Activated T-helper 17 cell treated with anti-CD3 and anti-CD28 coated beads, Interleukin-2, amount 50 U/mL, for 72 hours (primary cell): Measurements from ENCODE around the gene ZNF83. TPM values are rescaled to one million over a fixed set of nuclear protein-coding genes. Genes with fewer than 3 reads are reported as not detected.
"Not testable (repeated sequence)": the region's sequence is repeated elsewhere in the genome, so short reads cannot be mapped to it uniquely, and the experiment has no call there.

Experiments
- ATAC-seq: fragments of 150-1000 bp; cut with Tn5 transposase; replicated peaks from 2 replicates; pipeline ENCODE4 v1.10.0; 2021; ENCODE audit warnings: mild to moderate bottlenecking, moderate library complexity
- H3K27ac Mint-ChIP-seq: one replicate; pipeline ENCODE4 v1.8.0; 2022; ENCODE audit warnings: mixed read lengths
- H3K27me3 Mint-ChIP-seq: one replicate; pipeline ENCODE4 v1.8.0; 2022; ENCODE audit warnings: mixed read lengths
- H3K36me3 Mint-ChIP-seq: one replicate; pipeline ENCODE4 v1.8.0; 2022; ENCODE audit warnings: low read depth, mild to moderate bottlenecking, mixed read lengths
- H3K4me1 Mint-ChIP-seq: one replicate; pipeline ENCODE4 v1.8.0; 2022; ENCODE audit warnings: mixed read lengths
- H3K4me3 Mint-ChIP-seq: one replicate; pipeline ENCODE4 v1.8.0; 2022; ENCODE audit warnings: mild to moderate bottlenecking, mixed read lengths
- H3K9me3 Mint-ChIP-seq: one replicate; pipeline ENCODE4 v1.8.0; 2022; ENCODE audit warnings: mixed read lengths
- total RNA-seq, 2 donors: library from RNA; stranded (reverse); gene quantifications; one replicate each; pipeline ENCODE4 v1.2.3, GENCODE V29; 2022

ZNF83 gene
- total RNA-seq, 2 donors from 2014 or later, result 31.2 to 41.8 TPM

DNA sequence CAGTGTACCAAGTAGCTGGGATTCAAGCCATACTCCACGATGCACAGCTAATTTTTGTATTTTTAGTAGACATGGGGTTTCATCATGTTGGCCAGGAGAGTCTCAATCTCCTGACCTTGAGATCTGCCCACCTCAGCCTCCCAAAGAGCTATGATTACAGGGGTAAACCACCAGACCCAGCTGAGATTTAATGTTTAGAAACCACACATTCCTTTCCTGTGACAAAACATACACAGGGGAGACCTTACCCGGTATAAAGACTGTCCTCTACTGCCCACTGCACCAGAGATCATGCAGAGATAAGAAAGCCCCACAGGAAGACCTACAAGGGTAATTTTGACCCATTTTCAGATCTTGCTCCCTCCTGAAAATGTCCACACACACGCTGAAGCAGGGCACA lies 22.8 kb upstream of the ZNF83 start:
- no peaks in the 10 kb centered on the region for H3K27me3 Mint-ChIP-seq
- H3K36me3 Mint-ChIP-seq, result peaks cover 71% of the 10 kb centered on the region
- no peak overlapping the region for H3K27ac Mint-ChIP-seq
- no peak for ATAC-seq
- peaks cover 4% of the 10 kb centered on the region for H3K4me1 Mint-ChIP-seq
- H3K9me3 Mint-ChIP-seq, result no peaks in the 10 kb centered on the region
- H3K4me3 Mint-ChIP-seq, result no peak overlapping the region

DNA sequence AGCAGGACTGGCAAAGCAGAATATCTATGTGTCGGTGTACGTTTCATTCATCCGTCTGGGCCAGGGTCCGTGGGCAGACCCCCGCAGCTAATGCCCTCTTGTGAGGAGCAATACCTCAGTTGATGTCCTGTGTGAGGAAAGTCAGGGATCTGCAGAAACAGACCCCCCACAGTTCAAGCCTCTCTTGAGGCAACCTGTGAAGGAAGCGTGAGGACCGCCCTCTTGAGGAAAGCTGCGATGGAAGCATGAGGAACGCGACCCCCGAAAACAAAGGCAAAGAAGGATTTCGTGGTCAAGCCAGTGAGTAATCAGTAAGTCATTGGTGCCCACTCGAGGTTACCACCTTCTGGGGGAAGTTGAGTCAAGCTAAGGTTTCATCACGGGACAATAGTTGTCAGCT lies 20.9 kb upstream of the ZNF83 start:
- peaks cover 84% of the 10 kb centered on the region for H3K36me3 Mint-ChIP-seq
- no peak overlapping the region for H3K27ac Mint-ChIP-seq
- ATAC-seq, result no peak
- no peak overlapping the region for H3K4me3 Mint-ChIP-seq
- H3K9me3 Mint-ChIP-seq, result peaks cover 4% of the 10 kb centered on the region
- H3K27me3 Mint-ChIP-seq, result no peaks in the 10 kb centered on the region
- H3K4me1 Mint-ChIP-seq, result peaks cover 4% of the 10 kb centered on the region

DNA sequence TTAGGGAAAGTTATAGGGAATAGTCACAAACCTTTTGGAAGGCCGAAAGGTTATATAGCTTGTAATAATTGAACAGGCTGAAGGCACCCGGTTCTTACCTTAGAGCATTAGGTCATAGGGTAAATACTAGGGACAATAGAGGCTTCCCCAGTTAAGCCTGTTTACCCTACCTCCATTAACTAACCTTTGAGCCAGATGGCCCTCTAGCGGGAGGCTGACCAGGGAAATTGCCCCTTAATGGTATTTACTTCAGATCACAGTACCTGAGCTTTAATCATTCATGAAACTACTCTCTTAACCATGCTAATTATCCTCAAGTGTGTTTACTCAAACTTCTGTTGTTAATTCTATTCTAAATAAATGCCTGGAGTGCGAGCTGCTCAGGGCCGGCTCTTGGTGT lies 20.4 kb upstream of the ZNF83 start:
- Mint-ChIP-seq H3K27ac (no peak overlapping the region), H3K4me3 (no peak overlapping the region), H3K36me3 (peaks cover 89% of the 10 kb centered on the region), H3K27me3 (no peaks in the 10 kb centered on the region), H3K4me1 (peaks cover 4% of the 10 kb centered on the region), H3K9me3 (peaks cover 4% of the 10 kb centered on the region)
- no peak for ATAC-seq

DNA sequence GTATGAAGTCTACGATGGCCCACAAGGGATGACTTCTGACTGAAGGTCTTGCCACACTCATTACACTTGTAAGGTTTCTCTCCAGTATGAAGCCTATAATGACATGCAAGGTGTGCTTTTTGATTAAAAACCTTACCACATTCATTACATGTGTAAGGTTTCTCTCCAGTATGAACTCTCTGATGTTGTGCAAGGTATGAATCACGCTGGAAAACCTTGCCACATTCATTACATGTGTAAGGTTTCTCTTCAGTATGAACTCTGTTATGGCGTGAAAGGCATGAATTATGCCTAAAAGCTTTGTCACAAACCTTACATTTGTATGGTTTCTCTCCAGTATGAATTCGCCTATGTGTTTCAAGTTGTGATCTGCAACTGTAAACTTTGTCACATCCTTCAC lies 15.0 kb upstream of the ZNF83 start:
- Mint-ChIP-seq H3K4me3 (no peak overlapping the region), H3K27ac (no peak overlapping the region), H3K9me3 (peaks cover 24% of the 10 kb centered on the region), H3K4me1 (no peaks in the 10 kb centered on the region), H3K36me3 (peaks cover 78% of the 10 kb centered on the region), H3K27me3 (no peaks in the 10 kb centered on the region)
- no peak for ATAC-seq

DNA sequence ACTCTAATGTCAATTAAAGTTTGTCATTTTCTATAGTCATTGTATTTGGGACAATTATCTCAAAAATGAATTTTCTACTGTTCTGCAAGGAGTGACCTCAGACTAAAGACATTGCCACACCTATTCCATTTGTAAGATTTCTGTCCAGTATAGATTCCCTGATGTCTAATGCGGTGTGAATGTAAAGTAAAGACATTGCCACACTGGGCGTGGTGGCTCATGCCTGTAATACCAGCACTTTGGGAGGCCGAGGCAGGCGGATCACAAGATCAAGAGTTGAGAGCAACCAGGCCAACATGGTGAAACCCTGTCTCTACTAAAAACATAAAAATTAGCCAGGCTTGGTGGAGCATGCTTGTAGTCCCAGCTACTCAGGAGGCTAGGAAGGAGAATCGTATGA lies 13.8 kb upstream of the ZNF83 start:
- Mint-ChIP-seq H3K36me3 (peaks cover 73% of the 10 kb centered on the region), H3K4me3 (no peak overlapping the region), H3K27ac (no peak overlapping the region), H3K4me1 (no peaks in the 10 kb centered on the region), H3K27me3 (no peaks in the 10 kb centered on the region), H3K9me3 (peaks cover 33% of the 10 kb centered on the region)
- ATAC-seq, result no peak

DNA sequence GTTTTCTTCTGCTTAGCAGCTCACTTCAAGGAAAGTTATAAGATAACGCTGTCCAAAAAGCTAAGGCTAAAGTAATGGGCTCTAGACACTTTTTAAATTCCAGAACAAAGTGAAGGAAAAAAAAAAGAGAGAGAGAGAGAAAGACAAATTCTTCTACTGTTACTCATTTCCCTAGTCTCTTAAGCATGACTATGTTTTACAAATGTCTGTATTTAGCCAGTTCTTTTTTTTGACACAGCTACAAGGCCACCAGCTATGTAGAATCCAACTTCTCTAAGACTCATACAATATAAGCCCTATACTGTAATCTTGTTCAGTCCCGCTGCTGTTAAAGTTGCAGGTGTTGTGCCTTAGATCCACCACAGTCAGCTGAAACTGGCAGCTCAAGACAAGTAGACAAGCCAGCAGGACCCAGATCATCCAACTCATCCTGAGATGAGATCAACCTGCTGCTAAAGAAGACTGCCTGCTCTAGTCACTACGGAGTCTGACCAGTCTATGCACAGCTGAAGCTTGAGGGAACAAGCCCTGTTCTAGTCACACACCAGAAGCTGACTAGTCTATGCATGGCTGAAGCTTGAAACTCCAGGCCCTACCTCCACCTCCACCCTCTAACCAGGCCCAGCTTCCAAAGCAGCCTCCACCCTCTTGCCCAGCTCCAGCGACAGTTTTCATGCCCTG lies 10.3 kb upstream of the ZNF83 start:
- Mint-ChIP-seq H3K4me3 (no peak overlapping the region), H3K27me3 (no peaks in the 10 kb centered on the region), H3K27ac (no peak overlapping the region), H3K4me1 (no peaks in the 10 kb centered on the region), H3K9me3 (peaks cover 29% of the 10 kb centered on the region), H3K36me3 (peaks cover 41% of the 10 kb centered on the region)
- ATAC-seq, result no peak

DNA sequence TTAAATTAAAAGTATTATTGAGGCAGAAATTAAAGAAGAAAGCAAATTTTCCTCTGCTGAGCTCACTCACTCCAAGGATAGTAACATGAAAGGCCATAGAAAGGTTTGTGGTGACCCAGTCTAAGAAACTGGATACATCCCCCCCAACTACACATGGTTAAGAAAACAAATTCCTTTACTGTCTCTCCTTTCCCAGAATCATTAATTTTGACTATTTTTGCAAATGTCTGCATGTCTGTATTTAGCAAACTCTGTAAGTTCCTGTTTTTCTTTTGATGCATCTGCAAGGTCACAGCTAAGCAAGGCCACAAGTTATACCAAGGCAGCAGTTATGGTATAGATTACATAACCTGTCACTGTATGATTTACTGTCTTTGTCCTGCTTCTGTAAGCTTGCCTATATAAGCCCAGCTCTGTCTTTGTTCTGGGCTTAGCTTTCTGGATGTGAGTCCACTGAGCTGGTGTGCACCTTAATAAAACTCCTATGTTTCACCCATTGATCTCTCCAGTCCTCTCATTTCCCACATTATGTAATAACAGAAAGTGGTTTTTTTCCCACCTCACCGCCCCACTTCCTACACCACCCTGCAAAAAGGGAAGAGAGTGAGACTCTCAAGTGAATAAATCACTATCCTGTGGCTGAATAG lies 8.5 kb upstream of the ZNF83 start:
- Mint-ChIP-seq H3K36me3 (peaks cover 23% of the 10 kb centered on the region), H3K27ac (no peak overlapping the region), H3K4me3 (no peak overlapping the region), H3K4me1 (no peaks in the 10 kb centered on the region), H3K9me3 (peaks cover 21% of the 10 kb centered on the region), H3K27me3 (no peaks in the 10 kb centered on the region)
- no peak for ATAC-seq

DNA sequence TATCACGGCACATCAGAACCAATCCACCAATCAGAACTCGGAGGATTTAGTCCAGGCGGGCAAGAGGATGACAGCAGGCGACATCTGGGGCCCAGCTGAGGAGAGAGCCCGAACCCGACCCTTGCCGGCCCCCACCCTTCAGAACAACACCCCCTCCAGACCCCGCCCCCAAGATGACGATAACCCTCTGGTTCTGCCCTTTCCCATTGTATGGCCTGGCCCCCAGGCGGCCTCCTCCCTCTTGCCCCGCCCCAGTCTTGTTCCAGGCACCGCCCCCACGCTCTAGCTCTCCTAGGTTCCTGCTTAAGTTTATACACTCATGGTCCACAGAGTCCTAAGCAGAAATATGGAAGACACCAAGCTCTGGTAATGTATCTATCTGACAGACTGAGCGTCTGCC lies 2.8 kb upstream of the ZNF83 start:
- H3K36me3 Mint-ChIP-seq, result no peaks in the 10 kb centered on the region
- H3K4me3 Mint-ChIP-seq, result no peak overlapping the region
- no peaks in the 10 kb centered on the region for H3K27me3 Mint-ChIP-seq
- ATAC-seq, result no peak
- peaks cover 11% of the 10 kb centered on the region for H3K4me1 Mint-ChIP-seq
- no peak overlapping the region for H3K27ac Mint-ChIP-seq
- H3K9me3 Mint-ChIP-seq, result peaks cover 3% of the 10 kb centered on the region

DNA sequence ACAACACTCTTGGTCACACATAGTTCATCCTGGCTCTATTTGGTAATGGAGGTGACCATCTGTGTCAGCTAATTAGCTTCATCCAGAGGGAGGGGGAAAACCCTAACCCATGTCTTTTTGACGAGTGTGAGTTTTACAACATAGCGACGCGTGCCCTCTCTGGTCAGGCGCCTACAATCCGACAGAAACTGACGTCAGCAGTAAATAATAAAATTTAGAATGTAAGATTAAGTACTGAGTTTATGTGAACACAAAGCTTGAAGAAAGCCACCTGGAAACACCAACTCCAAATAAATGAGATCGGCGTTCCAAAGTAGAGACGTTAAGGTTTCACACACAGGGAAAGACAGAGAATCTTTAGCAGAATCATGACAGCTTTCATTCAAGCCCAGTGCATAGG lies 1.8 kb upstream of the ZNF83 start:
- peak overlapping the region; percentile 90 for H3K4me3 Mint-ChIP-seq

DNA sequence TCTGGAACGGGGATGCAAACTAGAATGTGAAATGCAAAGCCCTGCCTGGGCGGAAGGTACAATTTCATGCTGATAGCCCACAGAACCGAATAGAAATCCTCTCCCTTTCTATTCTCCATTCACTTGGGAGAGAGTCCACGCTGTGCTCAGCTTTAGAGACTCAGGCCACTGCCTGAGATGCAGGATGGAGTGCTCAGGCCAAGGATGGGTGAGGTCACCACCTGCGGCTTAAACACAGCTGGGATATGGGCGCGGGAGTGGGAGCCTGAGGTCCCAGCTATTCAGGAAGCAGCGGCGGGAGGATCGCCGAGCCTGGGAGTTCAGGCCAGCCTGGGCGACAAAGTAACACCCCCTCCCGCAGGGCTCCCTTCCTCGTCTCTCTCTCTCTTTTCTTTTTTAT lies 446 bp upstream of the ZNF83 start:
- peaks cover 17% of the 10 kb centered on the region for H3K4me1 Mint-ChIP-seq
- ATAC-seq, result peak; percentile 20
- H3K27ac Mint-ChIP-seq, result no peak overlapping the region
- peaks cover 3% of the 10 kb centered on the region for H3K9me3 Mint-ChIP-seq
- H3K4me3 Mint-ChIP-seq, result peak overlapping the region; percentile 90
- H3K27me3 Mint-ChIP-seq, result no peaks in the 10 kb centered on the region
- H3K36me3 Mint-ChIP-seq, result peaks cover 10% of the 10 kb centered on the region

More for the DNA sequence above, 1.8 kb upstream of the ZNF83 start:
- Mint-ChIP-seq H3K36me3 (peaks cover 3% of the 10 kb centered on the region), H3K27me3 (no peaks in the 10 kb centered on the region), H3K27ac (no peak overlapping the region), H3K4me1 (peaks cover 13% of the 10 kb centered on the region), H3K9me3 (peaks cover 3% of the 10 kb centered on the region)
- ATAC-seq, result no peak

DNA sequence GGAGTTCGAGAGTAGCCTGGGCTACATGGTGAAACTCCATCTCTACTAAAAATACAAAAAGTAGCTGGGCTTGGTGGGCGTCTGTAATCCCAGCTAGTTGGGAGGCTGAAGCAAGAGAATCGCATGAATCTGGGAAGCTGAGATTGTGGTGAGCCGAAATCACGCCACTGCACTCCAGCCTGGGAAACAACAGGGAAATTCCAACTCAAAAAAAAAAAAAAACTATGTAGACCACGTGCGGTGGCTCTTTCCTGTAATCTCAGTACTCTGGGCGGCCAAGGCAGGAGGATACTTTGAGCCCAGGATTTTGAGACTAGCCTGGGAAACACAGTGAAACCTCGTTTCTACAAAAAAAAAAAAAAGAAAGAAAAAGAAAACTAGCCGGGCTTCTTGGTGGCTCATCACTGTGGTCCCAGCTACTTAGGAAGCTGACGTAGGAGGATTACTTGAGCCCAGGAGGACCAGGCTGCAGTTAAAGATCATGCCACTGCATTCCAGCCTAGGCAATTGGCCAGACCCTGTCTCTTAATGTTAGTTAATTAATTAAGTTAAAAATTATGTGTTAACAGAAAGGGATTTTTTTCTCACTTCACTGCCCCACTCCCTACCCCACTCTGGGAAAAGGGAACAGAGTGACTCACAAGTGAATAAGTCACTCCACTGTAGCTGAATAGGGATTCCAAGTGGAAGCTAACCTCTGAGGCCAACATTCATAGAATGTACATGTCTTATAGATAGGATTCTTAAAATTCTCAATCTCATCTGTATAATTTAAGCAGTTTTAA lies 2.2 kb downstream of the ZNF83 start:
- ATAC-seq, result no peak
- Mint-ChIP-seq H3K36me3 (peaks cover 31% of the 10 kb centered on the region), H3K9me3 (peaks cover 7% of the 10 kb centered on the region), H3K4me1 (peaks cover 22% of the 10 kb centered on the region), H3K27me3 (no peaks in the 10 kb centered on the region), H3K27ac (no peak overlapping the region), H3K4me3 (peak overlapping the region; percentile 90)

DNA sequence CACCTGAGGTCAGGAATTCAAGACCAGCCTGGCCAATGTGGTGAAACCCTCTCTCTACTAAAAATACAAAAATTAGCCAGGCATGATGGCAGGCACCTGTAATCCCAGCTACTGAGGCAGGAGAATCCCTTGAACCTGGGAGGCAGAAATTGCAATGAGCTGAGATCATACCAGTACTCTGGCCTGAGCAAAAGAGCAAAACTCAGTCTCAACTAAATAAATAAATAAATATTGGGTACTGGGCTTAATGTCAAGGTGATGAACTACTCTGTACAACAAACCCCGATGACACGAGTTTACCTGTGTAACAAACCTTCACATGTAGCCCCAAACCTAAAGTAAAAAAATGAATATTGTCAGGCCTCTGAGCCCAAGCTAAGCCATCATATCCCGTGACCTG lies 10.7 kb downstream of the ZNF83 start:
- not testable (repeated sequence) for ATAC-seq, H3K9me3 Mint-ChIP-seq, H3K27ac Mint-ChIP-seq, H3K4me3 Mint-ChIP-seq, H3K27me3 Mint-ChIP-seq, H3K4me1 Mint-ChIP-seq
- H3K36me3 Mint-ChIP-seq, result peaks cover 44% of the 10 kb centered on the region

DNA sequence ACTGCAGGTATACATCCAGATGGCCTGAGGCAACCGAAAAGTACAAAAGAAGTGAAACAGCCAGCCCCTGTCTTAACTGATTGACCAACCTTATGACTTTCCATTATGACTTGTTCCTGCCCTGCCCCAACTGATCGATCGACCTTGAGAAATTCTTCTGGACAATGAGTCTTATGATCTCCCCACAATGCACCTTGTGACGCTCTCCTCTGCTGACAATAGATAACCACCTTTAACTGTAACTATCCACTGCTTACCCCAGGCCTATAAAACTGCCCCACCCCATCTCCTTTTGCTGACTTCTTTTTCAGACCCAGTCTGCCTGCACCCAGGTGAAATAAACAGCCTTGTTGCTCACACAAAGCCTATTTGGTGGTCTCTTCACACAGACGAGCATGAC lies 11.2 kb downstream of the ZNF83 start:
- no peak overlapping the region for H3K27ac Mint-ChIP-seq
- peaks cover 40% of the 10 kb centered on the region for H3K36me3 Mint-ChIP-seq
- no peak for ATAC-seq

DNA sequence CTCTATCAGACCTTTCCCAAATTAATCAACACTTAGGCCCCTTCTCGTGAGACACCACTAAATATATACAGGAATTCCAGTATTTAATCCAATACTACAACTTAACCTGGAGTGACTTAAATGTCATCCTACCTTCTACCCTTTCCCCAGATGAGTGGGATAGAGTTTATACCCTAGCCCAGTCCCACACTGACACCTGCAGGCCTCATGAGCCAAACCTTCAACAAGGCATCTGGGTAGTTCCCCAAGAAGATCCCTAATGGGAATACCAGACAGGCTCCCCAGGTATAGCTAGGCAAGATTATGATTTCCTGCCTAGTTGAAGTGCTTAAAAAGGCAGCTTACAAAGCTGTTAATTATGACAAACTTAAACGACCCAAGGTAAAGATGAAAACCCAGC lies 15.9 kb downstream of the ZNF83 start:
- no peak for ATAC-seq
- Mint-ChIP-seq H3K9me3 (peaks cover 9% of the 10 kb centered on the region), H3K27me3 (no peaks in the 10 kb centered on the region), H3K4me3 (no peak overlapping the region), H3K27ac (peak overlapping the region; percentile 15), H3K4me1 (peaks cover 10% of the 10 kb centered on the region), H3K36me3 (no peaks in the 10 kb centered on the region)

More for the DNA sequence above, 11.2 kb downstream of the ZNF83 start:
- Mint-ChIP-seq H3K27me3 (no peaks in the 10 kb centered on the region), H3K9me3 (peaks cover 8% of the 10 kb centered on the region), H3K4me1 (peaks cover 9% of the 10 kb centered on the region), H3K4me3 (no peak overlapping the region)

DNA sequence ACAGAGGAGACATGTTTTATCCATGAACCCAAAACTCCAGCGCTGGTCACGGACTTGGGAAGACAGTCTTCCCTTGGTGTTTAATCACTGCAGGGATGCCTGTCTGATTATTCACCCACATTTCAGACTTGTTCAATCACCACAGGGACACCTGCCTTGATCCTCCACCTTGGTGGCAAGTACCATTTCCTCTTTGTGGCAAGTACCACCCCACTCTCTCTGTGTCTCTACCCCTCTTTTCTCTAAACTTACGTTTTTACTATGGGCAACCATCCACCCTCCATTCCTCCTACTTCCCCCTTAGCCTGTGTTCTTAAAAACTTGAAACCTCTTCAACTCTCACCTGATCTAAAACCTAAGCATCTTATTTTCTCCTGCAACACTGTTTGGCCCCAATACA lies 16.8 kb downstream of the ZNF83 start:
- Mint-ChIP-seq H3K9me3 (peaks cover 16% of the 10 kb centered on the region), H3K36me3 (no peaks in the 10 kb centered on the region)

More for the DNA sequence above, 16.8 kb downstream of the ZNF83 start:
- Mint-ChIP-seq H3K27ac (no peak overlapping the region), H3K27me3 (no peaks in the 10 kb centered on the region), H3K4me3 (no peak overlapping the region), H3K4me1 (peaks cover 16% of the 10 kb centered on the region)
- ATAC-seq, result no peak
